ENCODE results near the gene C11orf91.
"Not testable (repeated sequence)": the region's sequence is repeated elsewhere in the genome, so short reads cannot be mapped to it uniquely, and the experiment has no call there.

Gene C11orf91

GRCh38 chr11:33721984-33722383 is 21.4 kb upstream of the C11orf91 start:
- no peak for DNase-seq (ENCODE audit: extremely low read depth in 1 of 2, low read depth in 1 of 2)

- DNase-seq (ENCODE audit: extremely low read depth in 1 of 2, low read depth in 1 of 2): no peak
Observed at GRCh38 chr11:33721426-33721825, 20.8 kb upstream of the C11orf91 start.

GRCh38 chr11:33719587-33719986 is 19.0 kb upstream of the C11orf91 start:
- DNase-seq (ENCODE audit: extremely low read depth in 1 of 2, low read depth in 1 of 2): no peak

GRCh38 chr11:33718440-33718839 is 17.8 kb upstream of the C11orf91 start:
- DNase-seq (ENCODE audit: extremely low read depth in 1 of 2, low read depth in 1 of 2): no peak

- no peak for DNase-seq (ENCODE audit: extremely low read depth in 1 of 2, low read depth in 1 of 2)
Observed at GRCh38 chr11:33716243-33716642, 15.6 kb upstream of the C11orf91 start.

- DNase-seq (ENCODE audit: extremely low read depth in 1 of 2, low read depth in 1 of 2): no peak
Observed at GRCh38 chr11:33713856-33714398, 13.3 kb upstream of the C11orf91 start.

GRCh38 chr11:33713151-33713855 is 12.7 kb upstream of the C11orf91 start:
- no peak for DNase-seq (ENCODE audit: extremely low read depth in 1 of 2, low read depth in 1 of 2)

GRCh38 chr11:33712436-33712835 is 11.8 kb upstream of the C11orf91 start:
- DNase-seq (ENCODE audit: extremely low read depth in 1 of 2, low read depth in 1 of 2): no peak

GRCh38 chr11:33709466-33709865 is 8.8 kb upstream of the C11orf91 start:
- DNase-seq (ENCODE audit: extremely low read depth in 1 of 2, low read depth in 1 of 2): no peak

GRCh38 chr11:33708985-33709384 is 8.4 kb upstream of the C11orf91 start:
- DNase-seq (ENCODE audit: extremely low read depth in 1 of 2, low read depth in 1 of 2): no peak

- not testable (repeated sequence) for DNase-seq (ENCODE audit: extremely low read depth in 1 of 2, low read depth in 1 of 2)
Observed at GRCh38 chr11:33707831-33708230, 7.2 kb upstream of the C11orf91 start.

- DNase-seq (ENCODE audit: extremely low read depth in 1 of 2, low read depth in 1 of 2): no peak
Observed at GRCh38 chr11:33706966-33707365, 6.3 kb upstream of the C11orf91 start.

GRCh38 chr11:33706546-33706945 is 5.9 kb upstream of the C11orf91 start:
- DNase-seq (ENCODE audit: extremely low read depth in 1 of 2, low read depth in 1 of 2): no peak

- DNase-seq (ENCODE audit: extremely low read depth in 1 of 2, low read depth in 1 of 2): no peak
Observed at GRCh38 chr11:33704240-33705002, 3.8 kb upstream of the C11orf91 start.

GRCh38 chr11:33703788-33704187 is 3.2 kb upstream of the C11orf91 start:
- DNase-seq (ENCODE audit: extremely low read depth in 1 of 2, low read depth in 1 of 2): no peak

GRCh38 chr11:33703234-33703633 is 2.6 kb upstream of the C11orf91 start:
- no peak for DNase-seq (ENCODE audit: extremely low read depth in 1 of 2, low read depth in 1 of 2)

GRCh38 chr11:33701302-33702230 is 940 bp upstream of the C11orf91 start:
- DNase-seq (ENCODE audit: extremely low read depth in 1 of 2, low read depth in 1 of 2): no peak

- DNase-seq (ENCODE audit: extremely low read depth in 1 of 2, low read depth in 1 of 2): no peak
Observed at GRCh38 chr11:33700063-33700501, 544 bp downstream of the C11orf91 start.

- no peak for DNase-seq (ENCODE audit: extremely low read depth in 1 of 2, low read depth in 1 of 2)
Observed at GRCh38 chr11:33699515-33700062, 1.0 kb downstream of the C11orf91 start.

- DNase-seq (ENCODE audit: extremely low read depth in 1 of 2, low read depth in 1 of 2): no peak
Observed at GRCh38 chr11:33698921-33699320, 1.7 kb downstream of the C11orf91 start.

GRCh38 chr11:33697997-33698396 is 2.6 kb downstream of the C11orf91 start:
- no peak for DNase-seq (ENCODE audit: extremely low read depth in 1 of 2, low read depth in 1 of 2)
